Activated CD4-positive, alpha-beta T cell treated with anti-CD3 and anti-CD28 coated beads for 24 hours (primary cell): ENCODE results near the gene FETUB.

Experiments
- DNase-seq, 2 donors: peaks; one replicate each; pipeline ENCODE4 v3.0.0-alpha.2; 2020; ENCODE audit warnings: low read depth in 2 of 2

The FETUB gene

GRCh38 chr3:186639778-186640472, at the start of gene FETUB:
FETUB (plus strand) TSS chr3:186640399; CDS start chr3:186640461, 62 bp downstream.
- no peak for DNase-seq

- no peak for DNase-seq
Measured at GRCh38 chr3:186590580-186591295, 49.5 kb upstream of the FETUB start.

- no peak for DNase-seq
Measured at GRCh38 chr3:186592682-186593081, 47.5 kb upstream of the FETUB start.

- DNase-seq = no peak
Measured at GRCh38 chr3:186593862-186594261, 46.3 kb upstream of the FETUB start.

GRCh38 chr3:186594591-186595113, 45.5 kb upstream of the FETUB start:
- no peak for DNase-seq

GRCh38 chr3:186596568-186597287, 43.5 kb upstream of the FETUB start:
- no peak for DNase-seq

- DNase-seq = no peak
Measured at GRCh38 chr3:186598108-186598784, 42.0 kb upstream of the FETUB start.

- no peak for DNase-seq
Measured at GRCh38 chr3:186598794-186599141, 41.4 kb upstream of the FETUB start.

GRCh38 chr3:186599142-186599784, 40.9 kb upstream of the FETUB start:
- DNase-seq = no peak

GRCh38 chr3:186599785-186600166, 40.4 kb upstream of the FETUB start:
- no peak for DNase-seq

GRCh38 chr3:186600896-186601295, 39.3 kb upstream of the FETUB start:
- DNase-seq = no peak

GRCh38 chr3:186603159-186603558, 37.0 kb upstream of the FETUB start:
- DNase-seq = no peak

GRCh38 chr3:186605078-186605477, 35.1 kb upstream of the FETUB start:
- DNase-seq = no peak

- no peak for DNase-seq
Measured at GRCh38 chr3:186605561-186606545, 34.3 kb upstream of the FETUB start.

- no peak for DNase-seq
Measured at GRCh38 chr3:186608624-186609215, 31.5 kb upstream of the FETUB start.

GRCh38 chr3:186609247-186609868, 30.8 kb upstream of the FETUB start:
- DNase-seq = no peak

- no peak for DNase-seq
Measured at GRCh38 chr3:186612065-186612464, 28.1 kb upstream of the FETUB start.

GRCh38 chr3:186612721-186613636, 27.2 kb upstream of the FETUB start, which contains the start of gene AHSG:
AHSG (plus strand) TSS chr3:186613060; CDS start chr3:186613142, 82 bp downstream.
- DNase-seq = no peak
